NCI-H2029 treated with DMSO at 0.1 percent for 48 hours (cell line): ENCODE data around the gene CD68.
"Not testable (repeated sequence)": the region's sequence is repeated elsewhere in the genome, so short reads cannot be mapped to it uniquely, and the experiment has no call there.

ENCODE experiments used
- DNase-seq: peaks from one replicate; lab custom pipeline; 2025; lab: John Stamatoyannopoulos, UW

Gene CD68

DNA sequence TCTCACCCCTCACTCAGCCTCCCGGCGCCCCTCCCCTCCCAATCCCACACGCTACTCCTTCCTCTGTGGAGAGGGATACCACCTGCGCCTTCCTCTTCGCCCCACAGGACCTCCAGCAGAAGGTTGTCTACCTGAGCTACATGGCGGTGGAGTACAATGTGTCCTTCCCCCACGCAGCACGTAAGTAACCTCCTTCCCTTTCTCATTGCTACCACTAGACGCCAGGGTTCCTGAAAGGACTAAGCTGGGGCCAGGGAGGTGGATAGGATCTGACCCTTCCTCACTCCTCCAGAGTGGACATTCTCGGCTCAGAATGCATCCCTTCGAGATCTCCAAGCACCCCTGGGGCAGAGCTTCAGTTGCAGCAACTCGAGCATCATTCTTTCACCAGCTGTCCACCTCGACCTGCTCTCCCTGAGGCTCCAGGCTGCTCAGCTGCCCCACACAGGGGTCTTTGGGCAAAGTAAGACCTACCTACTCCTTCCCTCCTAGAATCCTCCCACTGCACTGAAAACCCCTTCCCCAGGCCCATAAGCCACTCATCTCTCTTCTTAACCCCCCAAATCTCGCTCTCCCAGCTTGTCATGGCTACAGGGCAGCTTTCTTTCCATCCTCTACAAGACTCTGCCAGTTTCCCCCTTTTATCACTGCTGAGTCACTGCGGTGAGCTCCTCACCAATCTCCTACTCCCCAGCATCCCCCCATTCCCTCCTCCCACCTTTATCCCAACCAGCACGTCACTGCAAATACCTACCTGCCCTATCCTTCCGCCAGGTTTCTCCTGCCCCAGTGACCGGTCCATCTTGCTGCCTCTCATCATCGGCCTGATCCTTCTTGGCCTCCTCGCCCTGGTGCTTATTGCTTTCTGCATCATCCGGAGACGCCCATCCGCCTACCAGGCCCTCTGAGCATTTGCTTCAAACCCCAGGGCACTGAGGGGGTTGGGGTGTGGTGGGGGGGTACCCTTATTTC lies 1.5 kb downstream of the CD68 start:
- DNase-seq, result no peak

DNA sequence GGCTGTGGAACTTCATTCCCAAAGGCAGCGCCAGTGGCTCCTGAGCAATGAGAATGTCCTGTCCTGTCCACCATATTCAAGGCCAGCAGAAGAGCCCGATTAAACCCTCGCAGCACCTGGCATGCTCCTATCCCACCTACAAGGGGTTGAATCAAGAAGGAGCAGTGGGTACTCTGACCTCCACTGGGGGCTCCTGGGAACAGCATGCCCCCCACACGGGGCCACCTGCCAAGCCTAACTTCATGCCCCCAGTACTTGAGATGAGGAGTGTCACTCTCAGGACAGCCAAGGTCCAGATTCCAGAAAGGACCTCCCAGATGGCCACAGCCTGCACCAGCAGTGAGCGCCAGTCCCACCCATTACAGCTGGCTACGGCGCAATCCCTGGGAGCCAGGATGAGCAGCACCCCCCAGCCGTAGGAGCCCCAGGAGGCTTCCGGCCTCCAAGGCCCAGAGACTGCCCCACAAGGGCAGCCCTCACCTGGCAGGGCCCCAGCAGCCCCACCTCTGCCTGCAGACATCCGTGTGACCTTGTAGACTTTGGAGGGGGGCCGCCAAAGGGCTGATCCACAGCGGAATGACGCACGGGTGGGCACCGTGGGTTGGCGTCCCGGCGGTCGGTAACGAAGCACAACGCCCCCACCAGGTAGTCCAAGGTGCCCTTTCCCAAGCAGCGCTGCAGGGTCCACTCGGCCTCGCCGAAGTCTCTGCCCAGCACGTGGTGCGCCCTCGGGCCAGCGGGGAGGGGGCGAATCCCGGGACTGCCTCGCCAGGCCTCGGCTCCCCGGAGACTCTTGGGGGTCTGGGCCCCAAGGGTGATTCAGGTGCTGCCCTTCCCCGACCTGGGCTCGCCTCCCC lies 3.2 kb downstream of the CD68 start:
- DNase-seq, result no peak

DNA sequence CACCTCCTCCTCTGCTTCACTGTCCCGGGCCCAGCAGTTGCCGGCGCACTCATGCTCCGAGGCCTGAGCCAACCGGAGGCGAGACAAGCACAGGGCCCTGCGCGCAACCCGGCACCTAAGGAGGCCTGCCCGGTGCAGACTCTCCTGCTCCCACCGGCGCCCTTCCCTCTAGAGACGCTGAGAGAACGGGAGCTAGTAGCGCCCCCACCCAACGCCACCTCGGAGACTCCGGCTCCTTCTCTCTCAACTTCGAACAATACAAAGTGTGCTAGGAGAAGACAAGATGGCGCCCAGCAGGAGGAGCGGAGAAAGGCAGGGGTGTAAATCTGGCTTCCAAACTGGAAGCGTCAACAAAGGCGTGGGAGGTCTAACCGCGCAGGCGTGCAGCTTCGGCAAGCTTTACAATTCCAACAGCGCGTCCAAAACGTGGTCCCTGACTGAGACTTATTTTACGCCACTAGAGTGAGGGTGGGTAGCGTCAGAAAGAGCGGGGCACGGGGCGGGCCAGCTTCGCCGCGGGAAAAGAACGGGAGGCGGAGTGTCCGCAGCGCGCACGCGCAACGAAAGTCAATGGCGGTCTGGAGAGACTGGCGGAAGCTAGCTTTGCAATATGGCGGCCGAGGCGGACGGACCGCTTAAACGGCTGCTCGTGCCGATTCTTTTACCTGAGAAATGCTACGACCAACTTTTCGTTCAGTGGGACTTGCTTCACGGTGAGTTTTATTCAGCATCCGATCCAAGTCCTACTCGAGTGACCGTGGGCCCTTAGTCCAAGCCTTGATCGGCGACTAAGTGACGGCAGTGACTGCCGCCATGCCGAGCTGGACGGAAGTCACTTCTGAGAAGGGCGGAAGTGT lies 4.0 kb downstream of the CD68 start, which contains the start of gene MPDU1:
Gene MPDU1, plus strand, starts transcription at position 600 of the 857 bp plus-strand sequence. Its CDS starts 11 bp downstream, at position 611.
- DNase-seq, result peak; percentile 91

DNA sequence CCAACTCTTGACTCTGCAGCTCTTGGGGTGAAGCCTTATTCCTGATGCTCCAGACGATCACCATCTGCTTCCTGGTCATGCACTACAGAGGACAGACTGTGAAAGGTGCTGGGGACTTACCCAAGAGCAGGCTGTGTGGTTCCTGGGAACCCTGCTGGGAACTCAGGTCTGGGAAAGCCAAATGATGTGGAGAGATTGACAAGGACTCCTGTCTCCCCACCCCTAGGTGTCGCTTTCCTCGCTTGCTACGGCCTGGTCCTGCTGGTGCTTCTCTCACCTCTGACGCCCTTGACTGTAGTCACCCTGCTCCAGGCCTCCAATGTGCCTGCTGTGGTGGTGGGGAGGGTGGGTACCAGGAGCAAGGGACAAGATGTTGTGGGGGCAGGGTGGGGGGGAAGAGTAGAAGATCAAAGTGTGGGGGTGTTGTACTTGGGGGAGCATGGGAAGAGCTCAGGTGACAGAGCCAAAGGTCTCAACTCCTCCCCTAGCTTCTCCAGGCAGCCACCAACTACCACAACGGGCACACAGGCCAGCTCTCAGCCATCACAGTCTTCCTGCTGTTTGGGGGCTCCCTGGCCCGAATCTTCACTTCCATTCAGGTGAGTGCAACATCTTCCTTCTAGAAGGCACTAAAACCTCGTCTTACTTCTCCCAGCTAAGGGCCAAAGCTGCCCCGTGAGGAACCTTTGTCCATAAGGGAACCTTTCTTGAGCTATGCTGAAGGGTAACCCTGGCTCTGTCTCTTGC lies 7.4 kb downstream of the CD68 start:
- DNase-seq, result no peak

DNA sequence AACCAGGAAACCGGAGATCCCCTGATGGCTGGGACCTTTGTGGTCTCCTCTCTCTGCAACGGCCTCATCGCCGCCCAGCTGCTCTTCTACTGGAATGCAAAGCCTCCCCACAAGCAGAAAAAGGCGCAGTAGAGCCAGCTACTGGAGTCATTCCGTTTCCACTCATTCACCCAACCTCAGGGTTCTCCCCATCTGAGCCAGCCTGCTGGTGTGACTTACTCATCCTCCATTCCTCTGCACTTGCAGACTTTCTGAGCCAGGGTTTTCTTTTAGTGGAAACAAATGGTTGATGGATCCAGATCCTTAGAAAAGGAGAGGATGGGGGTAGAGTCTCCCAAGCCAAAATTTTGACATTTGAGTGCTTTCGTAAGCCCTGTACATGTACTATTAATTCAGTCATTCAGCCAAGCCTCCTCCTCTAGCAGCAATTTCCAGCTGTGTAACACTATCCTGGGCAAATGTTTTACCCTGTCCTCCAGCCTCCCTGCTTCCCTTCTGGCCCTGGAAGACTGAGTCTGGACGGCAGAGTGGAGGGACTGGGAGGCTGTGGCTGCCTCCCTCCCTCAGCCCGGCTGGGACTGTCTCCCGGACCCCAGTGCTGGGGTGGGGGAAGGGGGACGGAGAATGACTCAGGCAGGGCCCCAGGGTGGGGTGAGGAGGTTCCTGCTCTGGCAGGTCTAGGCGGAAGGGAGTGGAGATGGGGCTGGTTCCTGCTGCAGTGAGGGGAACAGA lies 8.1 kb downstream of the CD68 start:
- no peak for DNase-seq

DNA sequence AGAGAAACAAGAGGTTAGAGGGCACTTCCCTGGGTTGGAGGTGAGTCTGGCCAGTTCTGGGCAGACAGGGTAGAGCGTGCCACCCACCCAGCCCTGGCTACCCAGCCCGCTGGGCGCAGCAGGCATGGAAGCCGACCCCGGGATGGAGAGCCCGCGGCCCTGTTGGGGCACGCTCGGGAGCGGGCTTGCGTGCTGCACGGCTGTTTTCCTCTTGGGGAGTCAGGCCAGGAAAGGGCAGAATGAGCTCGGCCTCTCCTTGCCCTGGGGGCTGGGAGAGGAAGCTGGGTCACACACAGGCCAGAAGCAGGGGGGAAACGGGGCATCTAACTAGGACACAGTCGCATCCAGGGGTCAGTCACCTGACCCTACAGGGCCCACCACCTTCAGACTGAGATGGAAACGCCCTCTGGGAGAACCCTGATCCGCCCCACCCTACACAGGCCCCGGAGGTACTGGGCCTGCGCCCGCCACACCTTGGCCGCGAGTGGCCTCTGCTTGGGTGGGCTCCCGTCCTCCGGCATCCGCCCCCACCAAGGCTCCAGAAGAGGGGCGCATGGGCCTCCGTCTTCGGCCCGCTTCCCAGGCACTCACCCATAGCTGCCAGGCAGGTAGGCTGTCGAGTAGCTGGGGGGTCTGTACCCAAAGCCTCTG lies 9.2 kb downstream of the CD68 start:
- DNase-seq, result no peak

DNA sequence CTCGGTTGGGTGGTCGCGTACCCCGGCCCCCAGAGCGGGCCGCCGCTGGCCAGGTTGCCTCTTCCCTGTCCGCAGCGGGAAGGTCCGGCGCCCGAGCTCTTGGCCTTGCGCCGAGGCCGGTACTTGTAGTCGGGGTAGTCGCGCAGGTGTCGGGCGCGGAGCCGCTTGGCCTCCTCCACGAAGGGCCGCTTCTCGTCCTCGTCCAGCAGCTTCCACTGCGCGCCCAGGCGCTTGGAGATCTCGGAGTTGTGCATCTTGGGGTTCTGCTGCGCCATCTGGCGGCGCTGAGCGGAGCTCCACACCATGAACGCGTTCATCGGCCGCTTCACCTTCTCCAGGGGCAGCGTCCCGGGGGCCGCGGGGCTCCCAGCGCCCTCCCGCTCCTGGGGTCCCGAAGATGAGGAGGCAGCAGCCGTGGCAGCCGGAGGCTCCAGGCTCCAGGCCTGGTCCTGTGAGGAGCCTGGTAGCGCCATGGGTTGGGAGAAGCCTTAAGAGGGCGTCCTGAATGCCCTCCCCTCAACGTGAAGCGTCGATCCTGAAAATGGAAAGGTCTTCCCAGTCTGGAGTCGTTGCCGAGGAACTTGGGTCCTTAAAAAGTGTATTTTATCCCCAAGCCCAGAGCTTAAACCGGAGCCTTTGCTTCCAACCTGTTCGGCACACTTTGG lies 9.9 kb downstream of the CD68 start:
- DNase-seq, result no peak

DNA sequence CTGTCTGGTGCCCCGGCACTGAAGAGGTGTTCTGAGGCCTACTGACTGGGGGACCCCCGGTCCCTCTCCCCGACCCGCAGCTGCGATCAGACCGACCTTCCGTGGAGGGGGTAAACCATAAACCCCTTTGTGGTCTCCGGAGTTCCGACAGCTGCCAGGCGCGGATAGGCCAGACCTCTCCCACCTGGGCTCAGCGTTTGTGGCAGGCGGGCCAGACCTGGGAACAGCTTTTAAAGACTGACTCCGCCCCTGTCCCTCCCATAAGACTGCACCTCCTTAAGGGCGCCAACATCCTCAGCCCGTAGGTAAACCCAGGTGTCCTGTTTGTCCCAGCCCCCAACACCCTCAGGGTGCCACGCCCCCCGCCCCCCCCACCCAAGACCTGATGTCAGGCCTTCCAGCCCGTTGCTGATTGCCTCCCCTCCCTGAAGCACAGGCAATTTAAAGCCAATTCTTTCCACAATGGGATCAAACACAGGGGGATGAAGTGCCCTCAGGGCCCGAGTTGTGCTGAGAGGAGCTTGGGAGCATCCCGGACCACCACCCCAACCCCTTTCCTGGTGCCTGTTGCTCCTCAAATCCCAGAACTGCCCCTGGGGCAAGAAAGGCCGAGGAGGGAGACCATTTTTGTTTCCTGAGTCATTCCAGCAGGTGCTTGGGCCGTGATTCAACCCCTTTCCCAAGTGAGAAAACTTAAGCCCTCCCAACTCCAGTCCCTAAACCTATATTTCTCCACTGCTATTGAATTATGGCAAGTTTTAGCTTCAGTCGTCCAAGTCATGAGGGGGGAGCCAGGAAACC lies 10.7 kb downstream of the CD68 start, which contains the start of gene SOX15:
Gene SOX15, minus strand, starts transcription at position 204 of the 801 bp plus-strand sequence. CDS start 418 bp downstream, outside the sequence.
- DNase-seq, result no peak

DNA sequence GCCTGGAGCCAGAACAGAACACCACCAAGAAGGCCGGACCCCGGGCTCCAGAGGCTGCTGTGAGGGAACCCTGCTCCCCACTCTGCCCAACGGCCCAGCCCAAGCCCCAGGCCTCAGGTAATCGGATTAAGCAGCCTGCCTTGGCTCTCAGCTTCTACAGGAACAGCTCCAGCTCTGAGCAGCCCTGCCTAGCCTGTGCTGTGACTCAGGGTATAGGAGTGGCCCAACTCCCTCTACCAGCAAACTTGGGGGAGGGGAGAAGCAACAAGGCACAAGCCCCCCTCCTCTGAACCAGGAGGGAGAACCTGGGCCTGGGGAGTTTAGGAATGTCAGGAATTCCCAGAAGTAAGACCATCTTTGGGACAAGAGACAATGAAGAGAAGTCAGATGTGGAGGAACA lies 11.3 kb downstream of the CD68 start:
- DNase-seq, result no peak

DNA sequence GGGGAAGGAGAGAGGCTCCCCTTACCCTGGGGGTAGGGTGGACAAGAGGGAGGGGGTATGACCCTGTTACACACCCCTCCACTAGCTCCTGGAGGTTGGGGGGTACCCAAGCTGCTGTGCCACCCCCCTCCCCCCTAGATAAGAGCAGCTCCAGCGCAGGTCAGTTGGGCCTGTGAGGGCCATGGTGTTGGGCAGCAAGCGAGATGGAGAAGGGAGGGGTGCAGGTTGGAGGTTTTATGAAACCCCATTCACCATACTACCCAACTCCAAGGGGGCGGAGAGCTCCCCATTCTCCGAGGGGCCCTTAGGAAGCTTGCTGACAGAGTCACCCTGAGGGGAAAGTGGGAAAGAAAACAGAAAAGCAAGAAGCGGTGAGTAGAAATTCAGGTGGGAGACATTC lies 12.2 kb downstream of the CD68 start:
- no peak for DNase-seq

DNA sequence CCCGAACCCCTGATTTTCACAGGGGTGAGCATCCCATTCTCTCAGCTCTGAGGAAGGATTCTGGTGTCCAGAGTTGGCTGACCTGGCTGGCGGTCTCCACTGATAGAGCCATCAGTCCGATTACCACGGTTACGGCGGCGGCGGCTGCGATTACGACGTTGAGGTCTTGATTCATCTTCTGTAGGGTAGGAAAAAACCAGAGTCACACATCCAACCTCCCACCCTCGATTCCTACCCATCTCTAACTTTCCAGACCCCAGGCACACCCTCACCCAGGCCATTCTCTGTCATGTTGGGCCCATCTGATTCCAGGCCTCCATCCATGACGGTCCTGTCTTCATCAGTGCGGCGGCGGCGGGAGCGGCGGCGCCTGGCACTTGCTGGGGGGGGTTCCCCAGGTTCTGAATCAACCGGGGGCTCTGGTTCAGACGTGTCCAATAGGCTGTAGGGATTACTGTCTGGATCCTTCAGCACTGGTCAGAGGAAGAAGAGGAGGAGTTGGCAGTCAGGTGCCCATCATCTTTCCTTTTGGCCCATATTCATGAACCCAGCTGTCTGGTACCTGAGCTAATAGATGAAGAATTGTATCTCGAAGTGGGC lies 13.1 kb downstream of the CD68 start:
- DNase-seq, result no peak

DNA sequence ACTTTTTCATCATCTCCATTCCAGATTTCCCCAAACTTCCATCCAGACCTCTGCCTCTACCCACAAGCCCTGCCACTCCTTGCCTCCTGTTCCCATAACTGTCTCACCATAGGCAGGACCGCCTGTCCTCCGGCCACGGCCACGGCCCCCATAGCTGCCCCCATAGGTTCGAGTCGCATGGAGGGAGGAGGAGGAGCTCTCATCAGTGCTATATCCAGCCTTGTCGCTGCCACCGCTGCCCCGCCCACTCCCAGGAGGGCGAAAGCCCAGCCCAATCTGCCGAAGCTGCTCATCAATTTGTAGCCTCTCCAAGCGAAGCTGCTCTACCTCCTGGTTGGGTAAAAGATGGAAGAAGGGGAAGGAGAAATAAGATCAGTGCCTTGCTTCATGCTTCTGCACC lies 13.9 kb downstream of the CD68 start:
- no peak for DNase-seq

DNA sequence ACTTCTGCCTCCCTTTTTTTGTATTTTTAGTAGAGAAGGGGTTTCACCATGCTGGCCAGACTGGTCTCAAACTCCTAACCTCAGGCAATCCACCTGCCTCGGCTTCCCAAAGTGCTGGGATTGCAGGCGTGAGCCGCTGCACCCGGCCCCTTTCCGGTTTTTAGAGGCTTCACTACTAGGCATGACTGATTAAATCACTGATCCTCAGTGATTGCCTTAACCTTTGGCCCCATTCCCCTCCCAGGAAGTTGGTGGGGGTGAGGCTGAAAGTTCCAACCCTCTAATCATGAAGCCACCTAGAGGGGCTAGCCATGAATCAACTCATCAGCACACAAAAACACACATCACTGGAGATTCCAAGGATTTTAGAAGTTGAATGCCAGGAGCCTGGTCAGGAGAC lies 18.1 kb downstream of the CD68 start:
- DNase-seq, result not testable (repeated sequence)

DNA sequence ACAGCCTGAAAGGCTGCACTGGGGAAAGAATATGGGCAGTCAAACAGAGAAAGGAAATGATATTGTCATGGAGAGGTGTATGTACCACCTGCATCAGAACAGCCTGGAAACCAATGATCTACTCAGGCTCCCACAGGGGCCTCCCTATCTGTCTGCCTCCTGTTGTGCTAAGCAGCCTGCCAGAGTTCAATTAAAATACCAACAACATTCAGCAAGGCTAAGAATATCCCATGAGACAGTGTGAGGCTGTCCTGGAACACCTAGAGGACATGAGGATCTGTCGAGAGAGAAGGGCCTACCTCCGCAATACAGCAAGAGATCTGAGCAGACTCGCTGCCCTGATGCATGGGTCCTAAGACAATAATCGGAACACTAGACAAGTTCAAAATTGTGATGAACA lies 26.8 kb downstream of the CD68 start:
- no peak for DNase-seq

DNA sequence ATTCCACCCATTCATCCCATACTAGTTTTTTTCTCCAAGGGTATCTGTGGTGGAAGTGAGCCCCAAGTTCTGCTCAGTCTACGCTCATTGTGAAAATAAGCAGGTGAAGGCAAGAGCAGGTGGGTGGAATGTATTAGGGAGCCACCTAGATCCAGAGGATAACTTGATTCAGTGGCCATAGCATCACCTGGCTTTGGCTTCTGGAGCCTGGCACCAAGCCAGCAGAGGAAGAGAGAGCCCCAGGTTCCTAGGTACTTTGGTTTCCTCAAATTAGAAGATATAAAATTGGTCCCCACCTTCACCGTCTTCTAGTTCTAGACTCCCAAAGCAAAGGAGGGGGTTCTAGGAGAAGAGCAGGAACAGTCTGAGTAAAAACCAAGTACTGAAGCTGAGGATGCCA lies 31.2 kb downstream of the CD68 start:
- DNase-seq, result no peak

DNA sequence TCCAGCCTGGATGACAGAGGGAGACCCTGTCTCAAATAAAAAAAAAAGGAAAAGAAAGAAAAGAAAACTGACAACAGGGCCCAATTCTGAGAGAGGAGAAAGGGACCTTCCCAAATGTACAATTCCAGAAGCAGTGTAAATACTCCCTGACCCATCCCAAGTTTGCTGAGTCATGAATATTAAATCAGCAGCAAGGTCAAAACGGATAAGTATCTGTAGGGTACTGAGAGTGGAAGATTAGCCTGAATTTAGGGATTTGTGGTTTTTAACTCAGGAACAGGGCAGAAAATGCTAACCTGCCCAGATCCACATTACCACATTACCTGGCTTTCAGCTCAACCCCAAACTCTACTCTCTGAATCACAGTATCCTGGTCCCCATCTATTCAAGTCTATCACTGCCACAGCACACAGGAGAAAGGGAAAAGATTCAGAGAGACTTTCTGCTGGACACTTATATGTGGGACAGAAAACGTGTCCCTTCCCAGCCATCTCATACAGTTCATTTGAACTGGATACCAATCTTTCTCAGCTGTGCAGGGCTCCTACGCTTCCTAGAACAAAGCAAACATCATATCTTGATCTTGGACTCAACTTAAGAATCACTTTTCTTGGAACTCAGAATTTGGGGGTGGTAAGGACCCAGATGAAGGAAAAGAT lies 32.3 kb downstream of the CD68 start:
- no peak for DNase-seq

DNA sequence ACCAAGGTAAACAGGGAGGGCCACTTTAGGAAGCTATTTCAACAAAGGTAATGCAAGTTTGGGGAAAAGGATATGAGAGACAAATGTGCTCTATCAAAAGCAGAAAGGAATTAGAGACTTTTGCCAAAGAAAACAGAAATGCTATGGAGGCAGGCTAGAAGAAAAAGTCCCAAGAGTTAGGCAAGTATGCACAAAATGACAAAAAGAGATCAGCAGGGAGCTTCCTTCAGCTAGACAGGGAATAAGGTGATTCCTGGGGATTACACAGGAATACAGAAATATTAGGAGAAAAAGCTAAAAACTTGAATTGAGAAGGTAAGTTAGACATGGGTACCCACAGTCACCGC lies 32.8 kb downstream of the CD68 start:
- no peak for DNase-seq
